Measurements from ENCODE around the gene DNAH9.

The DNAH9 gene

GRCh38 chr17:11855306-11855705 is 257.0 kb downstream of the DNAH9 start:
- Histone ChIP-seq H3K9ac (ENCODE audit: insufficient read length, low read depth) (no peak overlapping the region), H3K27me3 (ENCODE audit: insufficient read depth, insufficient read length) (no peaks in the 10 kb centered on the region), H3K4me3 (ENCODE audit: insufficient read length, low read depth) (no peak overlapping the region), H3K36me3 (ENCODE audit: insufficient read depth, insufficient read length, low read length) (no peaks in the 10 kb centered on the region), H3K4me1 (ENCODE audit: insufficient read depth, insufficient read length) (peaks cover 3% of the 10 kb centered on the region), H3K9me3 (ENCODE audit: insufficient read depth, low read length) (no peaks in the 10 kb centered on the region)
- no peak for TF ChIP-seq ZNF274 (IDR thresholded peaks at IDR 0.05; ENCODE audit: low read depth, low read length)
- TF ChIP-seq YY1 (IDR thresholded peaks at IDR 0.05; ENCODE audit: insufficient read depth, insufficient read length): no peak
- TF ChIP-seq SUZ12 (IDR thresholded peaks at IDR 0.05; ENCODE audit: extremely low read depth, insufficient read depth, insufficient read length): no peak
- DNase-seq (ENCODE audit: low read depth, low spot score): no peak

- no peak for DNase-seq (ENCODE audit: low read depth, low spot score)
- no peaks in the 10 kb centered on the region for H3K36me3 ChIP-seq (ENCODE audit: insufficient read depth, insufficient read length, low read length)
- H3K4me1 ChIP-seq (ENCODE audit: insufficient read depth, insufficient read length): peaks cover 3% of the 10 kb centered on the region
- no peaks in the 10 kb centered on the region for H3K9me3 ChIP-seq (ENCODE audit: insufficient read depth, low read length)
- H3K9ac ChIP-seq (ENCODE audit: insufficient read length, low read depth): no peak overlapping the region
- TF ChIP-seq SUZ12 (IDR thresholded peaks at IDR 0.05; ENCODE audit: extremely low read depth, insufficient read depth, insufficient read length): no peak
- H3K4me3 ChIP-seq (ENCODE audit: insufficient read length, low read depth): no peak overlapping the region
- no peaks in the 10 kb centered on the region for H3K27me3 ChIP-seq (ENCODE audit: insufficient read depth, insufficient read length)
Measured at GRCh38 chr17:11857006-11857405, 258.7 kb downstream of the DNAH9 start.

GRCh38 chr17:11869680-11870394 is 271.6 kb downstream of the DNAH9 start:
- H3K9ac ChIP-seq (ENCODE audit: insufficient read length, low read depth): no peak overlapping the region
- no peaks in the 10 kb centered on the region for H3K4me1 ChIP-seq (ENCODE audit: insufficient read depth, insufficient read length)
- H3K4me3 ChIP-seq (ENCODE audit: insufficient read length, low read depth): no peak overlapping the region
- H3K36me3 ChIP-seq (ENCODE audit: insufficient read depth, insufficient read length, low read length): no peaks in the 10 kb centered on the region
- DNase-seq (ENCODE audit: low read depth, low spot score): no peak
- TF ChIP-seq YY1 (IDR thresholded peaks at IDR 0.05; ENCODE audit: insufficient read depth, insufficient read length): no peak
- no peak for TF ChIP-seq SUZ12 (IDR thresholded peaks at IDR 0.05; ENCODE audit: extremely low read depth, insufficient read depth, insufficient read length)
- TF ChIP-seq ZNF274 (IDR thresholded peaks at IDR 0.05; ENCODE audit: low read depth, low read length): no peak
- H3K27me3 ChIP-seq (ENCODE audit: insufficient read depth, insufficient read length): no peaks in the 10 kb centered on the region
- peaks cover 29% of the 10 kb centered on the region; the same call in 1 of the 2 replicates for H3K9me3 ChIP-seq (ENCODE audit: insufficient read depth, low read length)

DNA sequence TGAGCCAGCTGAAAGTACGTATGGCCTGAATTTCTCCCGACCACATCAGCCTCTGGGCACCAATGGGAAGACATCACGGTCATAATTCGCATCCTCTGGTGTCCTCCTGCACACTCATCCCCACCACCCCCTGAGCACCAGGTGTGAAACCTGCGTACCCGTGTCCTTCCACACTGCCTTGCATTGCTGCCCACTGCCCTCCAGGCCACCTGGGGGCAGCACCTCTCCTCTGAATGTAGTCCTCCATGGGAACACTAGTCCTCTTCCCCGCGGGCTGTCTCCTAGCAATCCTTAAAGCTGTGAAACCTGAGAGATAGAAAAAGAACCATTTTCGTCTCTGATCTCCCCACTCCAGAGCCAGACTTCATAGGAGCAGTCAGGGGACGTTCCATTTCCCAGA is 273.5 kb downstream of the DNAH9 start:
- DNase-seq (ENCODE audit: low read depth, low spot score): no peak
- Histone ChIP-seq H3K4me3 (ENCODE audit: insufficient read length, low read depth) (no peak overlapping the region), H3K4me1 (ENCODE audit: insufficient read depth, insufficient read length) (no peaks in the 10 kb centered on the region), H3K9ac (ENCODE audit: insufficient read length, low read depth) (no peak overlapping the region), H3K36me3 (ENCODE audit: insufficient read depth, insufficient read length, low read length) (no peaks in the 10 kb centered on the region), H3K9me3 (ENCODE audit: insufficient read depth, low read length) (peaks cover 29% of the 10 kb centered on the region; the same call in 1 of the 2 replicates), H3K27me3 (ENCODE audit: insufficient read depth, insufficient read length) (no peaks in the 10 kb centered on the region)
- TF ChIP-seq SUZ12 (IDR thresholded peaks at IDR 0.05; ENCODE audit: extremely low read depth, insufficient read depth, insufficient read length): no peak
- no peak for TF ChIP-seq ZNF274 (IDR thresholded peaks at IDR 0.05; ENCODE audit: low read depth, low read length)
- TF ChIP-seq YY1 (IDR thresholded peaks at IDR 0.05; ENCODE audit: insufficient read depth, insufficient read length): no peak

DNA sequence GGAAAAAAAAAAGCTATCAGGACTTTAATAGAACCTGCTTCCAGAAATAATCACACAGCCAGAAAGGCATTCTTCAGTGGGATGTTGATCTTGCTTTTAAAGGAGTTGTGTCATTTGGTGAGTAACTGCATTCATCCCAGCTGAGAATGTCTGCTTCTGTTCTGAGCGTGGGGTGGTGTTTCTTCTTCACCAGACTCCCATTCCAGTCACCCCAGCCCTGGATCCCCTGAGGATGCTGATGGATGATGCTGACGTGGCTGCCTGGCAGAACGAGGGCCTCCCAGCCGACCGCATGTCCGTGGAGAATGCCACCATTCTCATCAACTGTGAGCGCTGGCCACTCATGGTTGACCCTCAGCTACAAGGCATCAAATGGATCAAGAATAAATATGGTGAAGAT is 276.5 kb downstream of the DNAH9 start:
- H3K27me3 ChIP-seq (ENCODE audit: insufficient read depth, insufficient read length): no peaks in the 10 kb centered on the region
- H3K36me3 ChIP-seq (ENCODE audit: insufficient read depth, insufficient read length, low read length): no peaks in the 10 kb centered on the region
- DNase-seq (ENCODE audit: low read depth, low spot score): no peak
- H3K4me3 ChIP-seq (ENCODE audit: insufficient read length, low read depth): no peak overlapping the region
- TF ChIP-seq ZNF274 (IDR thresholded peaks at IDR 0.05; ENCODE audit: low read depth, low read length) (no peak), SUZ12 (IDR thresholded peaks at IDR 0.05; ENCODE audit: extremely low read depth, insufficient read depth, insufficient read length) (no peak), YY1 (IDR thresholded peaks at IDR 0.05; ENCODE audit: insufficient read depth, insufficient read length) (no peak)
- no peak overlapping the region for H3K9ac ChIP-seq (ENCODE audit: insufficient read length, low read depth)
- H3K9me3 ChIP-seq (ENCODE audit: insufficient read depth, low read length): peaks cover 3% of the 10 kb centered on the region; the same call in 1 of the 2 replicates
- no peaks in the 10 kb centered on the region for H3K4me1 ChIP-seq (ENCODE audit: insufficient read depth, insufficient read length)

- H3K27me3 ChIP-seq (ENCODE audit: insufficient read depth, insufficient read length): no peaks in the 10 kb centered on the region
- TF ChIP-seq SUZ12 (IDR thresholded peaks at IDR 0.05; ENCODE audit: extremely low read depth, insufficient read depth, insufficient read length) (no peak), ZNF274 (IDR thresholded peaks at IDR 0.05; ENCODE audit: low read depth, low read length) (no peak), YY1 (IDR thresholded peaks at IDR 0.05; ENCODE audit: insufficient read depth, insufficient read length) (no peak)
- H3K9ac ChIP-seq (ENCODE audit: insufficient read length, low read depth): no peak overlapping the region
- H3K4me3 ChIP-seq (ENCODE audit: insufficient read length, low read depth): no peak overlapping the region
- H3K9me3 ChIP-seq (ENCODE audit: insufficient read depth, low read length): no peaks in the 10 kb centered on the region
- no peaks in the 10 kb centered on the region for H3K4me1 ChIP-seq (ENCODE audit: insufficient read depth, insufficient read length)
- no peaks in the 10 kb centered on the region for H3K36me3 ChIP-seq (ENCODE audit: insufficient read depth, insufficient read length, low read length)
- peak; percentile 3 for DNase-seq (ENCODE audit: low read depth, low spot score)
Measured at GRCh38 chr17:11880714-11881113, 282.4 kb downstream of the DNAH9 start.

DNA sequence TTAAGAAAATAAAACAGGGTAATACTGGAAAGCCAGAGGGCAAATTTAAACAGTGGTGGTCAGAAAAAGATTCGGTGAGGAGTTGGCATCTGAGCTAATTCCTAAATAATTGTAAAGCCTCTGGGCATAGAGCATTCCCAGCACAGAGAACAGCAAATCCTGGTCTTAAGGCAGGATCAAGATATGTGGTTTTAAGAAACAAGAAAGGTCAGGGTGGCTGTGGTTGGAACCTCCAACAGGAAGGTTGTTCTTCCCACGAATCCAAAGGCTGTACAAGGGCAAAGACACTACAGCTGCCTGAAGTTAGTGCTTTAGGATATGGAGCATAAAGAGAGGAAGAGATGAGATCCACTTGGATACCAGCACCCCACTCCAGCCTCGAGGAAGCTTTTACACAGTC is 284.4 kb downstream of the DNAH9 start:
- H3K4me3 ChIP-seq (ENCODE audit: insufficient read length, low read depth): no peak overlapping the region
- no peaks in the 10 kb centered on the region for H3K27me3 ChIP-seq (ENCODE audit: insufficient read depth, insufficient read length)
- no peaks in the 10 kb centered on the region for H3K9me3 ChIP-seq (ENCODE audit: insufficient read depth, low read length)
- no peaks in the 10 kb centered on the region for H3K36me3 ChIP-seq (ENCODE audit: insufficient read depth, insufficient read length, low read length)
- no peak overlapping the region for H3K9ac ChIP-seq (ENCODE audit: insufficient read length, low read depth)
- no peak for DNase-seq (ENCODE audit: low read depth, low spot score)
- no peaks in the 10 kb centered on the region for H3K4me1 ChIP-seq (ENCODE audit: insufficient read depth, insufficient read length)
- TF ChIP-seq ZNF274 (IDR thresholded peaks at IDR 0.05; ENCODE audit: low read depth, low read length): no peak
- TF ChIP-seq SUZ12 (IDR thresholded peaks at IDR 0.05; ENCODE audit: extremely low read depth, insufficient read depth, insufficient read length): no peak
- TF ChIP-seq YY1 (IDR thresholded peaks at IDR 0.05; ENCODE audit: insufficient read depth, insufficient read length): no peak
